HL-60 (cell line): Measurements from ENCODE around the gene DNAH8.

ENCODE experiments used
- DNase-seq, 2 experiments: peaks; one replicate each; pipeline ENCODE4 v3.0.0-alpha.2; 2010 to 2020; ENCODE audit warnings: low read depth in 1 of 2, low spot score in 1 of 2
- H3K27ac ChIP-seq: fragments of 250-450 bp; sonication (Bioruptor Pico); replicated peaks from 2 replicates; pipeline ENCODE4 v1.5.1; 2020; ENCODE audit warnings: mild to moderate bottlenecking, moderate library complexity
- H3K27me3 ChIP-seq: fragments of 250-450 bp; sonication (Bioruptor Pico); 2 replicates; pipeline ENCODE4 v1.5.1; 2021; ENCODE audit warnings: mild to moderate bottlenecking, moderate library complexity; ENCODE audit not compliant: insufficient read depth, poor library complexity, severe bottlenecking
- H3K4me3 ChIP-seq: replicated peaks from 2 replicates; pipeline ENCODE4 v1.5.1; 2011; ENCODE audit warnings: mild to moderate bottlenecking, control low read depth, low read length; ENCODE audit not compliant: insufficient read depth
- CTCF ChIP-seq: IDR thresholded peaks from one replicate; pipeline ENCODE4 v1.5.1; 2011; ENCODE audit warnings: low read length, control low read depth, inconsistent platforms; ENCODE audit not compliant: insufficient read depth
- GABPA ChIP-seq: IDR thresholded peaks from 2 replicates; pipeline ENCODE4 v1.6.1; 2012; ENCODE audit warnings: low read depth
- POLR2AphosphoS5 ChIP-seq: IDR thresholded peaks from 2 replicates; pipeline ENCODE4 v1.6.1; 2012; ENCODE audit warnings: low read depth
- SPI1 ChIP-seq: IDR thresholded peaks from 2 replicates; pipeline ENCODE4 v1.6.1; 2012; ENCODE audit warnings: low read depth, mild to moderate bottlenecking, borderline replicate concordance
- TF ChIP-seq, protein P1 (sequence below): IDR thresholded peaks from 2 replicates; pipeline ENCODE4 v1.6.1; 2012; ENCODE audit warnings: low read depth; ENCODE audit not compliant: insufficient replicate concordance

The DNAH8 gene

DNA sequence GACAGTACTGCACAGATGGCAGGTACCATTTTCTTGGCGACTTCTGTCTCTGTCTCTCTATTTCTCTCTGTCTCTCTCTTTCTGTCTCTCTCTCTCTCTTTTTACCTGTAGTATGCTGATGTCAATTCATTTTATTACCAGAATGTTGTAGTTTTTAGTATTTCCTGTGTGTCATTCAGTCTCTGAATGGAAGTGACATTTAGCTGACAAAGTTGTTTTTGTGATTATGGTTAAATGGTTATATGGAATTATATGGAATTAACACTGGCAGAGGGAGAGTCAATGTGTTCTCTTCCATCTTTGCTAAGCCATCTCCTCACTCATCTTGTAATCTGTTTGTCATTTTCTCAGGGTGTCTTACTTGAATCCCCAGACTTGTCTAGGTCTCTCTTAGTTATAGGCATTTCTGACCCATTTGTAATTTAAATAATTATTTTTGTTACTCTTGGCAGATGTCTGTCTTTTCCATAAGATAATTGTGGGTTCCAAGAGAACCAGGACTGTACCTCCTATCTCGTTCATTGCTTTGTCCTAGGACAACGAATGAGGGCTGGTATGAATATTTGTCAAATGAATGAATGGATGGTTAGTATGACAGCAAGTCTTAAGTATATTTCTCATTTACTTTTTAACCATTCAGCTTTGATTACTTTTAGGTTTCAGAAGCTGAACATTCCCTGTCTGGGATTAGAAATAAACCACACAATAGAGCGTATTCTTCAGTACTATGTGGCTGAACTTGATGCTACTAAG lies 64.4 kb downstream of the DNAH8 start:
- TF ChIP-seq GABPA: no peak
- no peak for TF ChIP-seq POLR2AphosphoS5
- TF ChIP-seq, protein P1, sequence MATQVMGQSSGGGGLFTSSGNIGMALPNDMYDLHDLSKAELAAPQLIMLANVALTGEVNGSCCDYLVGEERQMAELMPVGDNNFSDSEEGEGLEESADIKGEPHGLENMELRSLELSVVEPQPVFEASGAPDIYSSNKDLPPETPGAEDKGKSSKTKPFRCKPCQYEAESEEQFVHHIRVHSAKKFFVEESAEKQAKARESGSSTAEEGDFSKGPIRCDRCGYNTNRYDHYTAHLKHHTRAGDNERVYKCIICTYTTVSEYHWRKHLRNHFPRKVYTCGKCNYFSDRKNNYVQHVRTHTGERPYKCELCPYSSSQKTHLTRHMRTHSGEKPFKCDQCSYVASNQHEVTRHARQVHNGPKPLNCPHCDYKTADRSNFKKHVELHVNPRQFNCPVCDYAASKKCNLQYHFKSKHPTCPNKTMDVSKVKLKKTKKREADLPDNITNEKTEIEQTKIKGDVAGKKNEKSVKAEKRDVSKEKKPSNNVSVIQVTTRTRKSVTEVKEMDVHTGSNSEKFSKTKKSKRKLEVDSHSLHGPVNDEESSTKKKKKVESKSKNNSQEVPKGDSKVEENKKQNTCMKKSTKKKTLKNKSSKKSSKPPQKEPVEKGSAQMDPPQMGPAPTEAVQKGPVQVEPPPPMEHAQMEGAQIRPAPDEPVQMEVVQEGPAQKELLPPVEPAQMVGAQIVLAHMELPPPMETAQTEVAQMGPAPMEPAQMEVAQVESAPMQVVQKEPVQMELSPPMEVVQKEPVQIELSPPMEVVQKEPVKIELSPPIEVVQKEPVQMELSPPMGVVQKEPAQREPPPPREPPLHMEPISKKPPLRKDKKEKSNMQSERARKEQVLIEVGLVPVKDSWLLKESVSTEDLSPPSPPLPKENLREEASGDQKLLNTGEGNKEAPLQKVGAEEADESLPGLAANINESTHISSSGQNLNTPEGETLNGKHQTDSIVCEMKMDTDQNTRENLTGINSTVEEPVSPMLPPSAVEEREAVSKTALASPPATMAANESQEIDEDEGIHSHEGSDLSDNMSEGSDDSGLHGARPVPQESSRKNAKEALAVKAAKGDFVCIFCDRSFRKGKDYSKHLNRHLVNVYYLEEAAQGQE: no peak
- no peak for TF ChIP-seq CTCF
- no peak for TF ChIP-seq SPI1
- H3K27ac ChIP-seq: no peak overlapping the region
- H3K4me3 ChIP-seq: no peak overlapping the region
- H3K27me3 ChIP-seq: peaks cover 2% of the 10 kb centered on the region
- no peak for DNase-seq

- Histone ChIP-seq H3K27ac (no peak overlapping the region), H3K27me3 (peaks cover 2% of the 10 kb centered on the region), H3K4me3 (no peak overlapping the region)
- TF ChIP-seq, protein P1: no peak
- no peak for TF ChIP-seq GABPA
- no peak for TF ChIP-seq CTCF
- no peak for TF ChIP-seq POLR2AphosphoS5
- no peak for TF ChIP-seq SPI1
- no peak for DNase-seq
These were observed 67.5 kb downstream of the DNAH8 start for GRCh38 chr6:38782616-38783015.

GRCh38 chr6:38783443-38784228 lies 68.5 kb downstream of the DNAH8 start:
- no peak for TF ChIP-seq CTCF
- no peak for TF ChIP-seq POLR2AphosphoS5
- TF ChIP-seq SPI1: no peak
- no peak for TF ChIP-seq GABPA
- TF ChIP-seq, protein P1: no peak
- no peak for DNase-seq
- Histone ChIP-seq H3K27me3 (no peaks in the 10 kb centered on the region), H3K4me3 (no peak overlapping the region), H3K27ac (no peak overlapping the region)
